GM19239 (cell line): ENCODE measurements around the gene KYNU.

Source experiments
- DNase-seq: peaks from one replicate; pipeline ENCODE4 v3.0.0; 2011; ENCODE audit warnings: low spot score; ENCODE audit not compliant: insufficient read length
- FAIRE-seq: peaks from 2 replicates; lab custom pipeline; 2011; peaks lifted over from hg19 to GRCh38; lab: Jason Lieb, UNC

KYNU gene

DNA sequence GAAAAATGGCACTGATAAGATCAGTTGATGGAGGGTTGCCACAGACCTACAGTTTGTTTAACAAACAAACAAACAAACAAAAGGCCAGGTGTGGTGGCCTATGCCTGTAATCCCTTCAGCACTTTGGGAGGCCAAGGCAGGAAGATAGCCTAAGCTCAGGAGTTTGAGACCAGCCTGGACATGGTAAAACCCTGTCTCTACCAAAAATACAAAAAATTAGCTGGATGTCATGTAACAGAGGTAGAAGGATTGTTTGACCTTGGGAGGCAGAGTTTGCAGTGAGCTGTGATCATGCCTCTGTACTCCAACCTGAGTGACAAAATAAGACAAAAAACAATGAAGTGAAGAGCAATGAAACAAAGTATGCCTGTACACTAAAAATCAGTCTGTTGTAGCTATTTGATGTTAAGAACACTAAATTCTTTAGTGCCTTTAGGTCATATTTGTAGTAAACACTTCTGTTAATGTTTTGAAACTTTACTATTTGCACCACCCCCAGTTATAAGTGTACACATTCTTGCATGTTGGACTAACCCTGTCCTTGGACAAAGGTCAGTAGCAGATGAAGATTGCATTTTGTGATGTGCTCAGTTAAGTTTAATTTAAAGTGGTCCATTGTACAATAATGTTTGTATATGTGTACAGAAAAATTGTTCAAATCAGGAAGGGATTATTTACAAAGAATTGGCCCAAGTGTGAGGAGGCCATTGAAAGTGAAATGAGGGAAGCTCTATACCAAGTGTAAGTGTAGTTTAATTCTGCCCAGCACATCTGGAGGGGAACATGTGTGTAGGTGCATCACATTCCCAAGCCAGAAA is 73.9 kb downstream of the KYNU start:
- FAIRE-seq = peak; percentile 28
- no peak for DNase-seq

DNA sequence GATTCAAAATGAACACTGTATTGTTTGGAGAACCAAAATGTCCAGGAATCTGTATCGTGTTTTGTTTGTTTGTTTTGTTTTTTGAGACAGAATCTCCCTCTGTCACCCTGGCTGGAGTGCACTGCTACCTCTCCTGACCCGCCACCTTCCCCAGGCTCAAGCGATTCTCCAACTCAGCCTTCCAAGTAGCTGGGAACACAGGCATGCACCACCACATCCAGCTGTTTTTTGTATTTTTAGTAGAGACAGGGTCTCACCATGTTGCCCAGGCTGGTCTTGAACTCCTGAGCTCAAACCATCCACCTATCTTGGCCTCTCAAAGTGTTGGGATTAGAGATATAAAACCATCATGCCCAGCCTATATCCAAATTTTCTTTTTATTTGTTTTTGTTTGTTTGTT is 74.6 kb downstream of the KYNU start:
- no peak for FAIRE-seq
- DNase-seq = no peak

DNA sequence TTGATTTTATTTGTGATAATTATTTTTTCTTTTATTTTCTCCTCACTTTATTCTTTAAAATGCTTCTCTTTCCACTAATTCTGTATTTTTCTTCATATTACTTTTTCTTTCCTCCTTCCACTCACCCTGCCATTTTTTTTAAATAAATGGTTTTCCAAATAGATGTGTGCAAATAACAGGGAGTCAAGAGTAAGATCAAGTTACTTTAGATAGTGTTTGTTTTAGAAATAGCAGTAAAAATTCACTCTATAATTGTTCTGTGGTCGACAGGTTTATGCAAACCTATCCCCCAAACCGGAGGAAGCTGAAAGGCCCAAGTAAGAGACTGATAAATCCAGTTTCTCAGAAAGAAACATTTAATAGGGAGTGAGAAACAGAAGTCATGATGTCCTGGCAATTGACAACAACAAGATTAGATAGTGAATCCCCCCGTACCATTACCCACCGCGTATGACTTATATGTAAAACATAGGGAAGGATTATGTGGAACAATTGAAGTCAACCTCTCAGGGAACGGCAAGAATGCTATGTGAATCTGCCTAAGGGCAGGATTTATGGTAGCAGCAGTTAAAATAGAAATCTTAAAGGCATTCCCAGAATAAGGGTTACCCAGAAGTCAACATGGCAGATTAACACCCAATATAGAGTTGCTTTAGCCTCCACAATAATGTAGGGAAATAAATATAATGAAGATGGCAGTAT is 75.5 kb downstream of the KYNU start:
- peak; percentile 52 for FAIRE-seq
- no peak for DNase-seq

DNA sequence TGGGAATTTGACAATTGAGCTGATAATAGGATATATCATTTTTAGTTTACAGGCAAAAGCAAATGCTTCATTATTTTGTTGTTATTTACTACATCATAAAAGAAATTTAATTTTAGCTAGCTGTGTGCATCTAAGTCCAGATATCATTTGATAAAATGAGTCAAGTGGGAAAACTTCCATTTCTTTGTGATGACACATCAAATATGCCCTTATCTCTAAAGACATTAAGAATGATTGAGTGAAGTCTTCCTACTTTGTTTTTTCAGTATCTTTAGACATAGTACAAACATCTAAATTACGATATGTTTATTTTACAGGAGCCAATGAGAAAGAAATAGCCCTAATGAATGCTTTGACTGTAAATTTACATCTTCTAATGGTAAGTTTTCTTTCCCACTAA is 77.0 kb downstream of the KYNU start:
- FAIRE-seq (no peak), DNase-seq (no peak)

DNA sequence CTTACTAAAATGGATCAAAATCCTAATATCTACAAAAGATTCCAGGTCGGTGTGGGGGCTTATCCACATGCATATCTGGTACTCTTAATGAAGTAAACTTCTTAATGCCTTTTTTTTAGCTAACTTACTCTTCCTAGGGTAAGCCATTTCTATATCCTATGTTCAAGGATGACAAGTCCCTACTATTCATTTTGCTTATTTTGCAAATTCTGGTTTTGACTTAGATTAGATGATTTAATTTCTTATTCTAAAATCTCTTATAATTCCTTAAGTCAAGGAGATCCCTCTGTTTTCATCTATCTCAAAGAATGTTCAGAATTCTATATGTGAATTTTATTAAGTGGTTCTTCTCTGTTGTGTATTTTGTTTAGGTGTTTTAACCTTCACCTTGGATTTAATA is 79.7 kb downstream of the KYNU start:
- DNase-seq (no peak), FAIRE-seq (no peak)

DNA sequence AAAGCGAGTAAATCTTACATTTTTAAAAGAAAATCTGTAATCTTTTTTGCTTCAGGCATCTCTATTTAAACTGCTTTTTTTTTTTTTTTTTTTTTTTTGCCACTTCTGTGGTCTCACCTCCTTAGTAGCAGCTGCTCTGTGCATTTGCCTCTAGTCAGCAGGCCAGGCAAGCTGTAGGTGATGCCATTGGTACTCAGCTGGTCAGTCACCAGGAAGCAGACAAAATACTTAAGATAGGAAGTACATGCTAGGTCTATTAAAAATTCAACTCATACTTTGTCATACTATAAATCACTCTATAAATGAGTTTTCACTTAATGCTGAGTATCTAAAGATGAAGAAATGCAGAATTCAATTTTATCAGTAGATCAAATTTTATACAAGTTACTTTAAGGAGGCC is 83.7 kb downstream of the KYNU start:
- DNase-seq = no peak
- FAIRE-seq = no peak

DNA sequence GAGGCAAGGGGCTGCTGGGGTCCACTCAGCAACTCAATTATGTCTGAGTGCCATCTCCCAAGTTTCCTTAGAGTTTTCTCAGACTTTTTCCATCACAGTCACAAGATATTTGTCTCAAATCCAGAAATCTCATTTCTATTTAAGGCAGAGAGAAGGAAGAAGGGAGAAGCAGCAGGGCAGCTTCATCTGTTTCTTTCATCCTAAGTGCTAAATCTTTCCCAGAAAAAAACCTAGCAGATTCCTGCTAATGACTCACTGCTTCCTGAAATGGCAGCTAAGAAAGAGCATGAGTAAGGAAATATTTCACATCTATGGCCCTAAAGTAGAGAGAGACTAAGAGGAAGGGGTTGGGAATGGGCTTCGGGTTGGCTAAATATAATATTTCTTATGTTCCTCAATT is 88.0 kb downstream of the KYNU start:
- peak; percentile 23 for FAIRE-seq
- no peak for DNase-seq

DNA sequence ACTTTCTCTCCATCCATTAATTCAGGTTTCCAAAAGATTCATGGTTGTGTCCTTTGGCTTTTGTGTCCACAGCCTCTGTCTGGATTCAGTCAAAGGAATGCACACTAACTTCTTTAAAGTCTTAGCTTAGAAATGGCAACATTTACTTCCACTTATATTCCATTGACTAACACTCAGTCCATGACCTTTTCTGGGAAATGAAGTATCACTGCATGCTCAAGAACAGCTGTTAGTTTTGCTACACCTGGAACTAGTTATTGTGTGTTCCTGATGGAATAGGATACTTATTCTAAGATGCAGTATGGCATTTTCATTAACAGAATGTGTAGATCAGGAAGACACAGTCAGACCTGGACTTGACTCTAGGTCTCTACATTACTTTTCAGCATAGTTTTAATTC is 88.8 kb downstream of the KYNU start:
- DNase-seq (no peak), FAIRE-seq (no peak)

DNA sequence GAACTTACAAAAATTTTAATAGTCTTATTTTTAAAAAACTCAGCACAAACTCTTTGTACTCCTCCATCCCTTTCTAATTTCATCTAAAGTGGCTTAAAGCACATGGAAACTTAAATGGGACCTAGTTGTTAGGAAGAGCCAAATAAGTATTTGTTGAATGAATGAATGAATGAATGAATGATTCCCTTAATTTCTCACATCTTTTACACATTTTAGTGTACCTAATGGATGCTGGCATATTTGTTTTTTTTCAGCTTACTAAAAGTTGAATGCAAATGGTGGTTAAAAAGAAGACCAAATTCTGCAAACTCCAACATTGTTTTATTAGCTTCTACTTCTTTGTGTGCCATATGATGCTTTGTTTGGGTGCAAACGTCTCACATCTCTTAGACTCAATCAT is 89.6 kb downstream of the KYNU start:
- DNase-seq = no peak
- peak; percentile 28 for FAIRE-seq

DNA sequence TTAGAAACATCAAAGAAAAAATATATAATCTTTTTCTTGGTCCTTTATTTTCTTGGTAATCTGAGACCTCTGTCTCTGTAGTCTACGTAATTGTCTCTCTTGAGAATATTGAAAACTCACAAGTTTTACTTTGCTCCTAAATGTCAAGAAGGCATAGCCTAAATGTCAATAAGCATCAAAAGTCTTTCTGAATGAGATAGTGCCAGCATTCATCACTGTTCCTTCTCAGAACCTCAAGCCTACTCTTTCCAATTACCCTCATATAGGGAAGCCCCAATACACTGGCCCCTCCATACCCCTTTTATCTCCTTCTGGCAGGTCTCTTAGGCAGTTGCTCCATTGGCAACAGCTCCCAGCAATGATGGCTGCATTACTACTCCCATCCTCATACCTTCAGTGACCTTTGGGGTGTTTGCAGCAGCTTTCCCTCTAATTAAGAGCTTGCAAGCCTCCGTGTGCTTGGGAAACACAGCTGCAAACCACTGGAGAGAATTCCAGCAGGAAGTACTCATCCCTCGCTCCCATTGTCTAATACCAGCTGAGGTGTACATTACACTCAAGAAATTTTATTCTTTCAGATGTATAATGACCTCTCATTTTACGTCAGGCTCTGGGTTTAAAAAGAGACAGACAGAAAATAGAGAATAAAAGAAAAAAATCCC is 95.8 kb downstream of the KYNU start:
- DNase-seq = no peak
- FAIRE-seq = no peak

DNA sequence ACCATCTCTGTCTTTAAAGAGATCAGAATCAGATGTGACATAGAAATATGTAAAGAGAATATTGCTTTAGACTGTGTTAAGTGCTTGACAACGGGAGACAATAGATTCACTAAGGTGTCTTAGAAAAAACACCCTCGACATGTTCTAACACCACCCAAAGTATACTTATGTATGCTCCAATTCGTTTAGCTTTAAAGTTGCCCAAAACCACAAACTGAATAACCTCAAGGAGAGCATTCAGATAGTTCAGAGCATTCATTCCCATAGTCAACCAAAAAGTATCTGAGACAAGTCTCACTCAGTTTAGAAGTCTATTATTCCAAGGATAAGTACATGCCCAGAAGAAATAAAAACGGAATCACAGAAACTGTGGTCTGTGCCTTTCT is 96.4 kb downstream of the KYNU start:
- FAIRE-seq = peak; percentile 31
- DNase-seq = no peak

DNA sequence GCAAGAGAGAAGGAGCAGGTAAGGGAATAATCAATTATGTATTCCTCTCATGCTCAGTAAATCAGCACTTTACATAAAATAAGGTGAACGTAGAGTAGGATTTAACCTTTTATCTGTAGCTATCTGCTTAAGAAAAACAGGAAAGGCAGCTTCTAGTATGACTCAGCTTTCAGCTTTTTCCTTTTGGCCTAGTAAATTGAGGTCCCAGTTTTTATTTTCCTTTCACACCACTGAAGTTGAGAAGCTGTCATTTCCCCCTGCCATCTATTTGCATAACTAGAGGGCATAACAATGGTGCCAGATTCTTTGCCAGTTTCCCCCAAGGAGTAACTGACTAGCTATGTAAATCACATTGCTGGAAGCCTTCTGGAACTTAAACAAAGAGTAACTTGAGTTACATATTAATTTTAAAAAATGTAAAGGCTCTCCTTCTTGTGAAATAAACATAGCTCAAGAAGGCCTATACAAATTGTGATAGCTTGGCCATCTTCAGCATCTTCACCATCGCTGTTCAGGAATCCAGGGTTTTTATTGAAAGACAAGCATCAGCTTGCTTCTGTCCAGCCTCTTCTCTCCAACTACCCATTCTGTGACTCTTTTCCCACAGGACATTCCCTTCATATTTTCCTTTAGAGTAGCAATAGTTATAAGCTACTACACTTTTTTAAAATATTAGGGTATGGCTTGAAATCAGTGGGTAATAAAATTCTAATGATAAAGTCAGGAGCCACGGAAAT is 97.0 kb downstream of the KYNU start:
- peak; percentile 82 for FAIRE-seq

DNA sequence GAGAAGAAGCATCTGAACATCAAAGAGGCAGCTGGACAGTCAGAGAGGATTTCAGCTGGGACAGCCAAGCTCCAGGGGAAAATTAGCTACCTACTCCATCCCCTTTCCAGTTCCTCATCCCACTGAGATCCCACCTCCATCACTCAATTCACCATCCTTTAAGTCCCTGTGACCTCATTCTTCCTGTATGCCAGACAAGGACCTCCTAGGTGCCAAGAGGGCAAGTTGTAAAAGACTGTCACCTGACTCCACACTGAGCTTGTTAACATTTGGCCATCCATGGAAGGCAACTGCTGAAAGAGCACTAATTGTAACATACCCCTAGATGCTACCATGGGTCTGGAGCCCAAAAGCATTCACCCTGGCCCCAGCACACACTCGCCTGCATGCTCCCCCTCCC is 97.8 kb downstream of the KYNU start:
- FAIRE-seq = no peak

More for the DNA sequence above, 97.0 kb downstream of the KYNU start:
- DNase-seq = no peak

DNA sequence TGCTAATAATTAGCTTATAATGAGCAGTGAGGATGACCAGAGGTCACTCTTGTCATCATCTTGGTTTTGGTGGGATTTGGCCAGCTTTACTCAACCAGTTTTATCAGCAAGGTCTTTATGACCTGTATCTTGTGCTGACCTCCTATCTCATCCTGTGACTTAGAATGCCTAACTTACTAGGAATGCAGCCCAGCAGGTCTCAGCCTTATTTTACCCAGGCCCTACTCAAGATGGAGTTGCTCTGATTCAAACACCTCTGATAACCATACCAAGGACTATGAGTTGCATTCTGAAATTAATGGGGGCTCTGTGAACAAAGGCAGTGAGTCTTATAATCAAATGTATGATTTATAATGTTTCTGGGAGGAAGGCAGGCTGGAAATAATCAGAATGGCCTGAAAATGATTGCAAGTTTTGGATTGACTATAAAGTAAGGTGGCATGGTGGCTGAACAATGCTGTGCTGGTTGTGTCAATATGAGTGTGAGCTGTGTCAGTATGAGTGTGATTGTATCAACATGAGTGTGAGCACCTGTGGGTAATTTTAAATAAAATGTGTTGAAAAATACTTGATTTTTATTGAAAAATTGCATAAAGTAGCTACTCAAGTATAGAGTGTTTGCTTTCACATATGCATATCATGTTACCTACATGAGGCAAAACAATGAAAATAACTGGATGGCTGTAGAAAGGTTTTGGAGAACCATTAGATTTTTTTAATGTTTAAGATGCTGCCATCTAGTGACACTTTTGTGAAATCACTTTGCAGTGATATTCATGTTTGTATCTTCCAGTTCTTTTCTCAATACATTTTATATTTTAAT is 103.0 kb downstream of the KYNU start:
- no peak for DNase-seq
- FAIRE-seq = peak; percentile 90

More for the DNA sequence above, 97.8 kb downstream of the KYNU start:
- DNase-seq = no peak

DNA sequence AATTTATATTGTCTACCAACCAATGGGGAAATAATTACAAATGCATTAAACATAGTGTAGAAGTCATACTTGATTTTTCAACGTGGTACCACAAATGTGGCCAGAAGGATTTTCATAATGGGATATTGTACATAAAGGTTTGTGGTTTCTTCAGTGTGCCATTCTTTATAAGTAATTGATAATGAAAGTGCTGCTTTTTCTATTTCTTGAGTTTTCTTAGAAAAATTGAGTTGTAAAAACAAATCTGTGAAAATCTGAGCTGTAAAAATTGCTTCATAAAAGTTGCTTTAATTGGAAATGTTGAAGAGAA is 103.6 kb downstream of the KYNU start:
- no peak for DNase-seq
- no peak for FAIRE-seq

DNA sequence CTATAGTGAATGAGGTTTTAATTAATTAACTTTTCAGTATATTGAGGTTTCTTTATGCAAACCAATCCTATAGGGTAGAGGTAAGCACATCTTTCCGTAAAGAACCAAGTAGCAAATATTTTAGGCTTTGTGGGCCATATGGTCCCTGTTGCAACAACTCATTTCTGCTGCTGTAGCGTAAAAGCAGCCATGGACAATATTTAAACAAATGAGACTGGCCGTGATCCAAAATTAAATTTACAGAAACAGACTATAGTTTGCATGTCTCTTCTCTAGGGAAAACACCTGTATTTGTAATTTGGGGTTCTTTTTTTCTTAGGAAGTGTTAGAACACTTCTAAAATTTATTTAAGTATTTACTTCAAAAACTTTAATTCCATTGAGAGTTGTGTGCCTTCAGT is 104.3 kb downstream of the KYNU start:
- FAIRE-seq (peak; percentile 55), DNase-seq (no peak)

DNA sequence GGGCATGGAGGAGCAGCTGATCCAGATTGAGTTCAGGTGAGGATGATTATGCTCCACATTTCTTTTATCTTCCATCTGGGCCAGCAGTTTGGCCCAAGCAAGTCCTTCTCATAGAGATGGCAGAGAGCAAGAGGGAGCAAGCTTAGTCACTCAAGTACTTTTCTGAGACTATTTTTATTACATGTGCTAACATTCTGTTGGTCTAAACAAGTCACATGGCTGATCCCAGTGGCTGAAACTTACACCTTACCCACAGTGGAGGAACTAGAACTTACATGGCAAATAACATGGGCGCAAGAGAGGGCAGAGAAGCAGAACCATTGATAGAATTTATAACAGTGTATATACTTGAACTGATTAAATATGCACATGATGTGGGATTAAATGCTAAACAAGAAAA is 105.7 kb downstream of the KYNU start:
- DNase-seq (no peak), FAIRE-seq (no peak)

DNA sequence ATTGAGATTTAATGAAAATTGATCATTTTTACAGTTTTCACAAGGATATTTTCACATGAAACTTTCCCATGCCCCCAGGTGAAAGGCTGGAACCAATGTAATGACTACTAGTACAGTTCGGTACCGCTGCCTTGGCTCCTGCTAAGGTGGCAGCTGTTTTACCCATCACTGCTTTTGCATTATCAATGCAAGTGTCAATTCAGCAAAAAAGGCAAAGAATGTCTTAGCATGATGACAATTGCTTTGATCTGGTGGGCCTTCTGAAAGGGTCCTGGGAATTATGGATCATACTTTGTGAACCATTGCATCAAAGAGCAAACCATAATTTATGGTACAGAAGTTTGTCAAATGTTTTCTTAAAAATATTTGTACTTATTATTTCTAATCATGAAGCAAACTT is 107.2 kb downstream of the KYNU start:
- DNase-seq (no peak), FAIRE-seq (no peak)

DNA sequence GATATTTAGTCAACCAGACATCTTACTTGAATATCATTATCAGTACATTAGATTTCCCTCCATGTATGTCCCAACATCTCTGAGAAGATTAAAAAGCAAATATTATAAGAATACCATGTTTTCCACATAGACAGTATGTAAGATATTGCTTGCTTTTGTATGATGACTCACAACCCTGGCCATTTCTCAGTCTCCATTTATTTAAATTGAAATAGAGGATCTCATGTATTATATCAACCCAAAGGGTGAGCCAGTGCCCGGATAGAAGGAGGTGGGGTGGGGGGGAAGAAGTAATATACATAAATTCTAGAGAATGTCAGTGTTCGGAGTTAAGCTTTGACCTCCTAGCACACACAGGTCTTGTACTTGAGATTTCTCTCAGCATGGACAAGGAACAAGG is 109.6 kb downstream of the KYNU start:
- FAIRE-seq = no peak
- no peak for DNase-seq
